Astrocyte (in vitro differentiated cells and primary cell): ENCODE data around the gene SNAP25. TPM values are rescaled to one million over a fixed set of nuclear protein-coding genes. Genes with fewer than 3 reads are reported as not detected.
A peak's percentile ranks its signal among the peaks of the same experiment; 100 is the strongest.

Source experiments
- DNase-seq: peaks from one replicate; pipeline ENCODE4 v3.0.0-alpha.2; 2010; ENCODE audit warnings: low read depth
- FAIRE-seq: peaks from 2 replicates; lab custom pipeline; 2011; peaks lifted over from hg19 to GRCh38; lab: Jason Lieb, UNC
- H2AFZ ChIP-seq: 2 replicates; pipeline ENCODE4 v1.6.0; 2012; ENCODE audit warnings: low read depth, low read length, inconsistent platforms
- H3K27ac ChIP-seq: 2 replicates; pipeline ENCODE4 v1.5.1; 2011; ENCODE audit warnings: low read depth, low read length, inconsistent platforms
- H3K27me3 ChIP-seq: 2 replicates; pipeline ENCODE4 v1.6.0; 2011; ENCODE audit warnings: low read length, inconsistent platforms; ENCODE audit not compliant: insufficient read depth
- H3K36me3 ChIP-seq: 2 replicates; pipeline ENCODE4 v1.5.1; 2011; ENCODE audit warnings: low read length, inconsistent platforms; ENCODE audit not compliant: insufficient read depth
- H3K4me1 ChIP-seq: 2 replicates; pipeline ENCODE4 v1.5.1; 2011; ENCODE audit warnings: low read length, inconsistent platforms; ENCODE audit not compliant: insufficient read depth
- H3K4me2 ChIP-seq: 2 replicates; pipeline ENCODE4 v1.6.0; 2012; ENCODE audit warnings: low read length, inconsistent platforms
- H3K4me3 ChIP-seq: 2 replicates; pipeline ENCODE4 v1.5.1; 2011; ENCODE audit warnings: low read depth, mild to moderate bottlenecking, low read length, inconsistent platforms; ENCODE audit not compliant: insufficient read depth
- H3K79me2 ChIP-seq: 2 replicates; pipeline ENCODE4 v1.6.0; 2012; ENCODE audit warnings: mild to moderate bottlenecking, low read length, inconsistent platforms; ENCODE audit not compliant: insufficient read depth
- H3K9ac ChIP-seq: 2 replicates; pipeline ENCODE4 v1.6.0; 2012; ENCODE audit warnings: mild to moderate bottlenecking, low read length, inconsistent platforms
- H3K9me3 ChIP-seq: 2 replicates; pipeline ENCODE4 v1.5.1; 2012; ENCODE audit warnings: low read depth, mild to moderate bottlenecking, low read length, inconsistent platforms; ENCODE audit not compliant: insufficient read depth
- H4K20me1 ChIP-seq: 2 replicates; pipeline ENCODE4 v1.6.0; 2012; ENCODE audit warnings: low read length, inconsistent platforms; ENCODE audit not compliant: insufficient read depth
- H3K27ac Mint-ChIP-seq: one replicate; pipeline ENCODE4 v1.8.0; 2021; ENCODE audit warnings: mild to moderate bottlenecking, mixed read lengths; ENCODE audit not compliant: unreplicated experiment
- H3K27me3 Mint-ChIP-seq: one replicate; pipeline ENCODE4 v1.8.0; 2021; ENCODE audit warnings: low read depth, mixed read lengths; ENCODE audit not compliant: unreplicated experiment
- H3K36me3 Mint-ChIP-seq: one replicate; pipeline ENCODE4 v1.8.0; 2021; ENCODE audit warnings: low read depth, mixed read lengths; ENCODE audit not compliant: unreplicated experiment
- H3K4me1 Mint-ChIP-seq: one replicate; pipeline ENCODE4 v1.8.0; 2021; ENCODE audit warnings: low read depth, mixed read lengths; ENCODE audit not compliant: unreplicated experiment
- H3K4me3 Mint-ChIP-seq: one replicate; pipeline ENCODE4 v1.8.0; 2021; ENCODE audit warnings: mild to moderate bottlenecking, moderate library complexity, mixed read lengths; ENCODE audit not compliant: unreplicated experiment
- H3K9me3 Mint-ChIP-seq: one replicate; pipeline ENCODE4 v1.8.0; 2021; ENCODE audit warnings: mild to moderate bottlenecking, mixed read lengths; ENCODE audit not compliant: unreplicated experiment
- CTCF ChIP-seq: IDR thresholded peaks from 2 replicates; pipeline ENCODE4 v1.5.1; 2011; ENCODE audit warnings: low read depth, mild to moderate bottlenecking, inconsistent platforms, low read length, moderate library complexity; ENCODE audit not compliant: insufficient read depth
- EZH2 ChIP-seq: IDR thresholded peaks from 2 replicates; pipeline ENCODE4 v1.6.1; 2012; ENCODE audit warnings: mild to moderate bottlenecking, low read length, inconsistent platforms; ENCODE audit not compliant: insufficient read depth
- total RNA-seq: library from RNA; stranded (reverse); gene quantifications from 2 replicates; pipeline ENCODE4 v1.2.1, GENCODE V29; 2021

SNAP25 gene
- total RNA-seq, 1 donor from 2014 or later: 3.9 TPM

- no peak overlapping the region for H3K4me3 Mint-ChIP-seq
- Histone ChIP-seq H4K20me1 (no peaks in the 10 kb centered on the region), H3K4me3 (no peak overlapping the region), H3K79me2 (no peaks in the 10 kb centered on the region), H3K9me3 (no peaks in the 10 kb centered on the region), H3K4me2 (no peak overlapping the region), H2AFZ (no peak overlapping the region), H3K4me1 (peaks cover 7% of the 10 kb centered on the region), H3K9ac (no peak overlapping the region), H3K27ac (no peak overlapping the region), H3K36me3 (no peaks in the 10 kb centered on the region), H3K27me3 (peaks cover 6% of the 10 kb centered on the region)
- DNase-seq: peak; percentile 47
- peaks cover 7% of the 10 kb centered on the region for H3K27me3 Mint-ChIP-seq
- peaks cover 5% of the 10 kb centered on the region for H3K9me3 Mint-ChIP-seq
- H3K36me3 Mint-ChIP-seq: no peaks in the 10 kb centered on the region
- no peak for FAIRE-seq
- TF ChIP-seq CTCF (no peak), EZH2 (no peak)
- H3K4me1 Mint-ChIP-seq: peaks cover 4% of the 10 kb centered on the region
- no peak overlapping the region for H3K27ac Mint-ChIP-seq
Observed at GRCh38 chr20:10322073-10323012, 103.7 kb downstream of the SNAP25 start.

GRCh38 chr20:10323729-10324128, 105.1 kb downstream of the SNAP25 start:
- H3K9me3 ChIP-seq: no peaks in the 10 kb centered on the region
- H2AFZ ChIP-seq: no peak overlapping the region
- H4K20me1 ChIP-seq: no peaks in the 10 kb centered on the region
- Mint-ChIP-seq H3K36me3 (no peaks in the 10 kb centered on the region), H3K4me3 (no peak overlapping the region), H3K27ac (no peak overlapping the region), H3K4me1 (peaks cover 5% of the 10 kb centered on the region), H3K27me3 (peaks cover 7% of the 10 kb centered on the region), H3K9me3 (peaks cover 4% of the 10 kb centered on the region)
- no peak for FAIRE-seq
- H3K36me3 ChIP-seq: no peaks in the 10 kb centered on the region
- no peak for DNase-seq
- H3K27me3 ChIP-seq: peaks cover 6% of the 10 kb centered on the region
- H3K4me1 ChIP-seq: peaks cover 7% of the 10 kb centered on the region
- no peak overlapping the region for H3K27ac ChIP-seq
- no peaks in the 10 kb centered on the region for H3K79me2 ChIP-seq
- H3K4me2 ChIP-seq: no peak overlapping the region
- H3K4me3 ChIP-seq: no peak overlapping the region
- no peak overlapping the region for H3K9ac ChIP-seq
- TF ChIP-seq EZH2 (no peak), CTCF (no peak)
